Measurements from ENCODE around the gene RBM33.

The RBM33 gene

GRCh38 chr7:155753446-155753965 is 109.0 kb downstream of the RBM33 start:
- DNase-seq, result no peak

GRCh38 chr7:155754165-155754564 is 109.7 kb downstream of the RBM33 start:
- no peak for DNase-seq

- DNase-seq, result no peak
Observed at GRCh38 chr7:155755026-155755425, 110.6 kb downstream of the RBM33 start.

- DNase-seq, result no peak
Observed at GRCh38 chr7:155756322-155756721, 111.9 kb downstream of the RBM33 start.

- no peak for DNase-seq
Observed at GRCh38 chr7:155758348-155758747, 113.9 kb downstream of the RBM33 start.

GRCh38 chr7:155759740-155760430 is 115.4 kb downstream of the RBM33 start:
- no peak for DNase-seq

- DNase-seq, result no peak
Observed at GRCh38 chr7:155761162-155761561, 116.7 kb downstream of the RBM33 start.

GRCh38 chr7:155762036-155762435 is 117.6 kb downstream of the RBM33 start:
- DNase-seq, result no peak

- no peak for DNase-seq
Observed at GRCh38 chr7:155762655-155763054, 118.2 kb downstream of the RBM33 start.

- DNase-seq, result no peak
Observed at GRCh38 chr7:155763122-155763521, 118.7 kb downstream of the RBM33 start.

GRCh38 chr7:155763691-155764437 is 119.4 kb downstream of the RBM33 start:
- DNase-seq, result no peak

- DNase-seq, result no peak
Observed at GRCh38 chr7:155764438-155764793, 120.0 kb downstream of the RBM33 start.

GRCh38 chr7:155765458-155765857 is 121.0 kb downstream of the RBM33 start:
- DNase-seq, result no peak

GRCh38 chr7:155766386-155766785 is 121.9 kb downstream of the RBM33 start:
- no peak for DNase-seq

GRCh38 chr7:155766966-155767916 is 122.8 kb downstream of the RBM33 start:
- no peak for DNase-seq

GRCh38 chr7:155769701-155770100 is 125.2 kb downstream of the RBM33 start:
- no peak for DNase-seq

GRCh38 chr7:155770241-155770640 is 125.8 kb downstream of the RBM33 start:
- no peak for DNase-seq

- no peak for DNase-seq
Observed at GRCh38 chr7:155773531-155773930, 129.1 kb downstream of the RBM33 start.

GRCh38 chr7:155774947-155775346 is 130.5 kb downstream of the RBM33 start:
- no peak for DNase-seq

GRCh38 chr7:155775691-155776090 is 131.2 kb downstream of the RBM33 start:
- no peak for DNase-seq

- no peak for DNase-seq
Observed at GRCh38 chr7:155776606-155777005, 132.1 kb downstream of the RBM33 start.

- no peak for DNase-seq
Observed at GRCh38 chr7:155778349-155778748, 133.9 kb downstream of the RBM33 start.

- DNase-seq, result no peak
Observed at GRCh38 chr7:155780884-155781283, 136.4 kb downstream of the RBM33 start.
